OCI-LY1 (cell line): ENCODE measurements around the gene TSPYL1.

ENCODE experiments used
- CTCF ChIP-seq: fragments of 200-600 bp; sonication (generic), shearing (Covaris generic); IDR thresholded peaks from 2 replicates; pipeline ENCODE4 v1.5.1; 2017; ENCODE audit warnings: mild to moderate bottlenecking, antibody characterized with exemption, low read length, moderate library complexity, mixed read lengths
- EZH2 ChIP-seq: fragments of 200-600 bp; sonication (generic), shearing (Covaris generic); IDR thresholded peaks from 2 replicates; pipeline ENCODE4 v1.8.0; 2017; ENCODE audit warnings: borderline replicate concordance, mixed run types, mild to moderate bottlenecking, antibody characterized with exemption, low read length, moderate library complexity, mixed read lengths

GRCh38 chr6:116314878-116315277 is 35.1 kb upstream of the TSPYL1 start:
- no peak for TF ChIP-seq CTCF
- no peak for TF ChIP-seq EZH2
